OCI-LY1 (cell line): ENCODE data around the gene HDAC7.

Experiments used
- CTCF ChIP-seq: fragments of 200-600 bp; sonication (generic), shearing (Covaris generic); IDR thresholded peaks from 2 replicates; pipeline ENCODE4 v1.5.1; 2017; ENCODE audit warnings: mild to moderate bottlenecking, antibody characterized with exemption, low read length, moderate library complexity, mixed read lengths
- EZH2 ChIP-seq: fragments of 200-600 bp; sonication (generic), shearing (Covaris generic); IDR thresholded peaks from 2 replicates; pipeline ENCODE4 v1.8.0; 2017; ENCODE audit warnings: borderline replicate concordance, mixed run types, mild to moderate bottlenecking, antibody characterized with exemption, low read length, moderate library complexity, mixed read lengths

- TF ChIP-seq CTCF: no peak
- TF ChIP-seq EZH2: no peak
Measured at GRCh38 chr12:47762850-47763465, 56.7 kb downstream of the HDAC7 start.
